ENCODE measurements around the gene BAIAP2.

DNA sequence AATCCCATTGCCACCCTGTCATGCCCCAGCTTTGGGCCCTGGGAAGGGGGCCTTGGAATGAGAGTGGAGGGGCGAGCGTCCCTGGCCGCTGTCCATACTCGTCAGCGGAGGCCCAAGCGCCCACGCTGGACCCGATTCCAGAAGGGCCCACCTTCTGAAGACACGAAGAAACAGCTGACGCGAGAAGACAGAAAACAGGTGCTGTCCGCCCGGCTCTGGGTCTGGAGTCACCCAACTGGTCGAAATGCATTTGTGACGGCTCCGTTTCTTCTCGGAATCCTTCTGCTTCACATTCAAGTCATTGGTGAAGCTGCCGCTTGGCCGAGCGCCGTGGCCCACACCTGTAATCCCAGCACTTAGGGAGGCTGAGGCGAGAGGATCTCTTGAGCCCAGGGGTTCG is 77.5 kb downstream of the BAIAP2 start:
- TF ChIP-seq, protein P1, sequence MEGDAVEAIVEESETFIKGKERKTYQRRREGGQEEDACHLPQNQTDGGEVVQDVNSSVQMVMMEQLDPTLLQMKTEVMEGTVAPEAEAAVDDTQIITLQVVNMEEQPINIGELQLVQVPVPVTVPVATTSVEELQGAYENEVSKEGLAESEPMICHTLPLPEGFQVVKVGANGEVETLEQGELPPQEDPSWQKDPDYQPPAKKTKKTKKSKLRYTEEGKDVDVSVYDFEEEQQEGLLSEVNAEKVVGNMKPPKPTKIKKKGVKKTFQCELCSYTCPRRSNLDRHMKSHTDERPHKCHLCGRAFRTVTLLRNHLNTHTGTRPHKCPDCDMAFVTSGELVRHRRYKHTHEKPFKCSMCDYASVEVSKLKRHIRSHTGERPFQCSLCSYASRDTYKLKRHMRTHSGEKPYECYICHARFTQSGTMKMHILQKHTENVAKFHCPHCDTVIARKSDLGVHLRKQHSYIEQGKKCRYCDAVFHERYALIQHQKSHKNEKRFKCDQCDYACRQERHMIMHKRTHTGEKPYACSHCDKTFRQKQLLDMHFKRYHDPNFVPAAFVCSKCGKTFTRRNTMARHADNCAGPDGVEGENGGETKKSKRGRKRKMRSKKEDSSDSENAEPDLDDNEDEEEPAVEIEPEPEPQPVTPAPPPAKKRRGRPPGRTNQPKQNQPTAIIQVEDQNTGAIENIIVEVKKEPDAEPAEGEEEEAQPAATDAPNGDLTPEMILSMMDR (IDR thresholded peaks at IDR 0.05; ENCODE audit: insufficient read depth, low read depth, low read length) = no peak
- TF ChIP-seq EZH2 (IDR thresholded peaks at IDR 0.05; ENCODE audit: insufficient read depth, low read length) = no peak
